ENCODE data around the gene MGAM2.

MGAM2 gene

DNA sequence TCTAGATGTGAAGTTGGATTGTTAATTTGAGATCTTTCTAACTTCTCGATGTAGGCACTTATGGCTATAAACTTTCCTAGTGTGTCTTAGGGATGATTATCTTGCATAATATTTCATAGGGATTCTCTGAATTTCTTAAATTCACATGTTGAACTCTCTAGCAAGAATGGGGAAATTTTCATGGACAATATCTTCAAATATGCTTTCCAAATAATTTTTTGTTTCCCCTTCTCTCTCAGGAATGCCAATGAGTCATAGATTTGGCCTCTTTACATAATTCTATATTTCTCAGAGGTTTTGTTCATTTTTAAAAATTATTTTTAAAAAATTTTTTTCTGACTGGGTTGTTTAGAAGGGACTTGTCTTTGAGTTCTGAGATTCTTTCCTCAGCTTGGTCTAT is 68.9 kb downstream of the MGAM2 start:
- no peaks in the 10 kb centered on the region for H3K27me3 ChIP-seq (ENCODE audit: control insufficient read depth in 1 of 2, insufficient read depth in 2 of 2, low read length in 2 of 2)
- H3K4me1 ChIP-seq (ENCODE audit: insufficient read depth, low read length), result no peaks in the 10 kb centered on the region

DNA sequence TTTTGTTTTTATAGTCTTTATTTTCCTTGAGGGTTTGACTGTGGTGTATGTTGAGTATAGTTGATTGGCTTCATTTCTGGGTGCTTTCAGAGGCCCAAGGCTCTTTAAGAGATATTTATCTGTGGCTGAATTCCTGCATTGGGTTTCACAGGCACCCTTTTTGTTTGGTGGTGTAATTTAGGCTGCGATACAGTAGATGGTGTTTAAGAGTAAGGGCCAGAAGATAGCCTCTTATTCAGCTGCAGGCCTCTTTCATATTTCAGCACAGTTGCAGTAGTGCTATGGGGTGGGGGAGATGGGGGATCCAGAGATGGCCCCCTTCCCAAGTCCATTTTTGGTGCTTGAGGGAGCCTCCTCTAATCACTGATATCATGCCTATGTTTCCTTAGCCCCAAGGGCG is 69.7 kb downstream of the MGAM2 start:
- no peaks in the 10 kb centered on the region for H3K36me3 ChIP-seq (ENCODE audit: insufficient read depth, low read length)
- H3K27me3 ChIP-seq (ENCODE audit: control insufficient read depth in 1 of 2, insufficient read depth in 2 of 2, low read length in 2 of 2), result no peaks in the 10 kb centered on the region
- H3K4me1 ChIP-seq (ENCODE audit: insufficient read depth, low read length), result no peaks in the 10 kb centered on the region
- no peak overlapping the region for H3K4me3 ChIP-seq (ENCODE audit: low read depth in 1 of 2, low read length in 2 of 2)
- no peak overlapping the region for H3K27ac ChIP-seq (ENCODE audit: low read depth, low read length)
- no peaks in the 10 kb centered on the region for H3K9me3 ChIP-seq (ENCODE audit: low read length)
- no peak overlapping the region for H3K9ac ChIP-seq (ENCODE audit: low read length)

More for the DNA sequence above, 68.9 kb downstream of the MGAM2 start:
- Histone ChIP-seq H3K27ac (ENCODE audit: low read depth, low read length) (no peak overlapping the region), H3K9me3 (ENCODE audit: low read length) (no peaks in the 10 kb centered on the region), H3K4me3 (ENCODE audit: low read depth in 1 of 2, low read length in 2 of 2) (no peak overlapping the region), H3K36me3 (ENCODE audit: insufficient read depth, low read length) (no peaks in the 10 kb centered on the region), H3K9ac (ENCODE audit: low read length) (no peak overlapping the region)

DNA sequence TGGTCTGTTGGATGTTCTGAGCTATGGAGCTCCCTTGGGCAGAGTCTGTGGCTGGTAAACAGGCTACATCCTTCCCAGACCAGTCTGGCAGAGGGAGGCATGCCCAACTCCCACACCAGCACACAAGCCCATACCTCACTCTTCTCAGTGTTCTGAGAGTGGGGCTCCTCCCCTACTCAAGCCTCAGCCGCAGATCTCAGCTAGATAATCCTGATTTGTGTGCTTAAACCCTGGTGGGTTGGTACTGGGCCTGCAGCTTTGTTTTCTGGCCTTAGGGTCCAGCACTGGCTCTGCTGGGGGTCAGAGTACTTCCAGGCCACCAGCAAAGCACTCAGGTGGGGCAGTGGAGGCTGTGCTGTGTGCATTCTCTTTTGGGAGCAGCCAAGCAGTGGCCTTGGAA is 70.4 kb downstream of the MGAM2 start:
- H3K9ac ChIP-seq (ENCODE audit: low read length), result no peak overlapping the region
- no peak overlapping the region for H3K4me3 ChIP-seq (ENCODE audit: low read depth in 1 of 2, low read length in 2 of 2)
- H3K36me3 ChIP-seq (ENCODE audit: insufficient read depth, low read length), result no peaks in the 10 kb centered on the region
- no peak overlapping the region for H3K27ac ChIP-seq (ENCODE audit: low read depth, low read length)
- no peaks in the 10 kb centered on the region for H3K4me1 ChIP-seq (ENCODE audit: insufficient read depth, low read length)
- no peaks in the 10 kb centered on the region for H3K27me3 ChIP-seq (ENCODE audit: control insufficient read depth in 1 of 2, insufficient read depth in 2 of 2, low read length in 2 of 2)
- no peaks in the 10 kb centered on the region for H3K9me3 ChIP-seq (ENCODE audit: low read length)

DNA sequence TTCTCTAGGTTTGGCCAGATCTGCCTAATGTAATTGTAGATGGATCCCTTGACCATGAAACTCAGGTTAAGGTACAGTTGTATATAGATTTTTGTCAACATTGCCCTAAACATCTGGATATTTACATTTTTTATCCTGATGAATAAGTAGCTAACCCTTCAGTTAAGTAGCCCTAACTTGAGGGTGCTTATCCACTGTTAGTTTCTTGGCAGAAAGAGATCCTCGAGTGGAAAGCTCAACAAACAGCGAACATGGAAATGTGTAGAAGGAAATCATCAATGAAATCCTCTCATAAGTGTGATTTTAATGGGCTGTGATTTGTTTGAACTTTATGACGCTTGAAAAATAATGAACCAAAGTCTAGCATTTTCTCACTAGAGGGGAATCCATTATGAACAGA is 73.6 kb downstream of the MGAM2 start:
- no peaks in the 10 kb centered on the region for H3K27me3 ChIP-seq (ENCODE audit: control insufficient read depth in 1 of 2, insufficient read depth in 2 of 2, low read length in 2 of 2)
- H3K4me3 ChIP-seq (ENCODE audit: low read depth in 1 of 2, low read length in 2 of 2), result no peak overlapping the region
- H3K9me3 ChIP-seq (ENCODE audit: low read length), result no peaks in the 10 kb centered on the region
- H3K27ac ChIP-seq (ENCODE audit: low read depth, low read length), result no peak overlapping the region
- no peaks in the 10 kb centered on the region for H3K4me1 ChIP-seq (ENCODE audit: insufficient read depth, low read length)
- H3K36me3 ChIP-seq (ENCODE audit: insufficient read depth, low read length), result no peaks in the 10 kb centered on the region
- no peak overlapping the region for H3K9ac ChIP-seq (ENCODE audit: low read length)

DNA sequence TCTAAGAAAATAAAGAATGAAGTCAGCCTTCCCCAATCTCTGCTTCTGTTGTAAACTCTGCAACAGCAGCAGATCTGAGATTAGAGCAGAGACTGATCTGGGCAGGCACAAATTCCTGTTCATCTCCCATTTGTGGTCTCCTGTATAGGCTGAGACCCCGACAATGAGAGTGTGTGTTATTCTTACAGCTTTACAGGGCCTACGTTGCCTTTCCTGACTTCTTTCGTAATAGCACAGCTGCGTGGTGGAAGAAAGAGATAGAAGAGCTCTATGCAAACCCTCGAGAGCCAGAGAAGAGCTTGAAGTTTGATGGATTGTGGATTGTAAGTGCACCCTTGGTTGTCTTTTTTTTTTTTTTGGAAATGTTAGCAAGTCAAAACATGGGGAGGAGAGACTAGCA is 74.3 kb downstream of the MGAM2 start:
- H3K4me3 ChIP-seq (ENCODE audit: low read depth in 1 of 2, low read length in 2 of 2), result no peak overlapping the region
- no peak overlapping the region for H3K9ac ChIP-seq (ENCODE audit: low read length)
- no peak overlapping the region for H3K27ac ChIP-seq (ENCODE audit: low read depth, low read length)
- no peaks in the 10 kb centered on the region for H3K36me3 ChIP-seq (ENCODE audit: insufficient read depth, low read length)
- H3K9me3 ChIP-seq (ENCODE audit: low read length), result no peaks in the 10 kb centered on the region
- H3K27me3 ChIP-seq (ENCODE audit: control insufficient read depth in 1 of 2, insufficient read depth in 2 of 2, low read length in 2 of 2), result no peaks in the 10 kb centered on the region
- no peaks in the 10 kb centered on the region for H3K4me1 ChIP-seq (ENCODE audit: insufficient read depth, low read length)

DNA sequence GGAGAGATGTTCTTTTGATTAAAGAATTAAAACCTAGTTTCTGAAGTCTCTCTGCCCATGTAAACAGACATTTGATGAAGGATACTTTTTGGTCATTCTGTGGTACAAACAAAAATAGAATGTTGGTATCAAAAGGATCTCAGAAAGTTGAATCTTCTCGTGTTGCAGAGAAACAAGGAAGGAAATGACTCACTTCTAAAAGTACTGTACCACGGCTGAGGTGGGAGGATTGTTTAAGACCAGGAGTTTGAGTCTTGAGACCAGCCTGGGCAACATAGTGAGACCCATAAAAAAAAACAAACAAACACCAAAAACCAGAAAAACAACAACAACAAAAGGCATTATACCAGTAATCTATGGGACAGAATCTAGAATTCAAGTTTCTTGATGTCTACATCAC is 76.6 kb downstream of the MGAM2 start:
- no peaks in the 10 kb centered on the region for H3K36me3 ChIP-seq (ENCODE audit: insufficient read depth, low read length)
- H3K9ac ChIP-seq (ENCODE audit: low read length), result no peak overlapping the region
- H3K27me3 ChIP-seq (ENCODE audit: control insufficient read depth in 1 of 2, insufficient read depth in 2 of 2, low read length in 2 of 2), result no peaks in the 10 kb centered on the region
- no peaks in the 10 kb centered on the region for H3K9me3 ChIP-seq (ENCODE audit: low read length)
- H3K4me1 ChIP-seq (ENCODE audit: insufficient read depth, low read length), result no peaks in the 10 kb centered on the region
- H3K27ac ChIP-seq (ENCODE audit: low read depth, low read length), result no peak overlapping the region
- no peak overlapping the region for H3K4me3 ChIP-seq (ENCODE audit: low read depth in 1 of 2, low read length in 2 of 2)

DNA sequence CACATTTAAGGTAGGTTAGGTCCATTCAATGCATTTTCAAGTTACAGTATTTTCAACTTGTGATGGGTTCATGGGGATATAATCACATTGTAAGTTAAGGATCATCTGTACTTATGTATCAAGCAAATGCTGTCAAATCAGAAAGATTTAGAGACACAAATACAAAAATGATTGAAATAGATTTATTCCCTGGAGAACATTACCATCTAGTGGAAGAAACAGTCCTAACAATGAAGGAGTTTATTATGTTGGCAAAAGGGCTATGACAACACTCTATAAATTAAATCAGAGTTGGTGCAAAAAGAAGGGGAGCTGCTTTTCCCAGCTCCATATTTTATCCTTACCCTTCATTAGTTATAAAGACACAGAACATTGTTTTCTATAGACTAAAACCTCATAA is 77.3 kb downstream of the MGAM2 start:
- no peak overlapping the region for H3K9ac ChIP-seq (ENCODE audit: low read length)
- H3K4me3 ChIP-seq (ENCODE audit: low read depth in 1 of 2, low read length in 2 of 2), result no peak overlapping the region
- no peaks in the 10 kb centered on the region for H3K36me3 ChIP-seq (ENCODE audit: insufficient read depth, low read length)
- no peaks in the 10 kb centered on the region for H3K27me3 ChIP-seq (ENCODE audit: control insufficient read depth in 1 of 2, insufficient read depth in 2 of 2, low read length in 2 of 2)
- no peaks in the 10 kb centered on the region for H3K4me1 ChIP-seq (ENCODE audit: insufficient read depth, low read length)
- no peaks in the 10 kb centered on the region for H3K9me3 ChIP-seq (ENCODE audit: low read length)
- no peak overlapping the region for H3K27ac ChIP-seq (ENCODE audit: low read depth, low read length)

DNA sequence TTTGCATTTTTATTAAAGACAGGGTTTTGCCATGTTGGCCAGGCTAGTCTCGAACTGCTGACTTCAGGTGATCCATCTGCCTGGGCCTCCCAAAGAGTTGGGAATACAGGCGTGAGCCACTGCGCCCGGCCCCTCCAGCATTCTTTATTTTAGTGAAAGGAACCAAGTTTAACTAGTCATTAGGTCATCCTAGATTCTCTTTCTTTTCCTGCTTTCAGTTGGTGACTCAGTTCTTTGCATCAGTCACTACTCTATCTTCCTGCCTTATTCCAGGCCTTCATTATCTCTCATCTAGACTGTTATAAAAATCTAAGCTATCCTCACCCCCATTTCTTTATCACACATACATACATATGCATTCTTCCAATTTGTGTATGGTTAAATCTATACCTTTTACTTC is 82.7 kb downstream of the MGAM2 start:
- H3K27ac ChIP-seq (ENCODE audit: low read depth, low read length), result no peak overlapping the region
- no peaks in the 10 kb centered on the region for H3K27me3 ChIP-seq (ENCODE audit: control insufficient read depth in 1 of 2, insufficient read depth in 2 of 2, low read length in 2 of 2)
- no peak overlapping the region for H3K9ac ChIP-seq (ENCODE audit: low read length)
- no peak overlapping the region for H3K4me3 ChIP-seq (ENCODE audit: low read depth in 1 of 2, low read length in 2 of 2)
- H3K4me1 ChIP-seq (ENCODE audit: insufficient read depth, low read length), result no peaks in the 10 kb centered on the region
- H3K9me3 ChIP-seq (ENCODE audit: low read length), result no peaks in the 10 kb centered on the region
- H3K36me3 ChIP-seq (ENCODE audit: insufficient read depth, low read length), result no peaks in the 10 kb centered on the region

DNA sequence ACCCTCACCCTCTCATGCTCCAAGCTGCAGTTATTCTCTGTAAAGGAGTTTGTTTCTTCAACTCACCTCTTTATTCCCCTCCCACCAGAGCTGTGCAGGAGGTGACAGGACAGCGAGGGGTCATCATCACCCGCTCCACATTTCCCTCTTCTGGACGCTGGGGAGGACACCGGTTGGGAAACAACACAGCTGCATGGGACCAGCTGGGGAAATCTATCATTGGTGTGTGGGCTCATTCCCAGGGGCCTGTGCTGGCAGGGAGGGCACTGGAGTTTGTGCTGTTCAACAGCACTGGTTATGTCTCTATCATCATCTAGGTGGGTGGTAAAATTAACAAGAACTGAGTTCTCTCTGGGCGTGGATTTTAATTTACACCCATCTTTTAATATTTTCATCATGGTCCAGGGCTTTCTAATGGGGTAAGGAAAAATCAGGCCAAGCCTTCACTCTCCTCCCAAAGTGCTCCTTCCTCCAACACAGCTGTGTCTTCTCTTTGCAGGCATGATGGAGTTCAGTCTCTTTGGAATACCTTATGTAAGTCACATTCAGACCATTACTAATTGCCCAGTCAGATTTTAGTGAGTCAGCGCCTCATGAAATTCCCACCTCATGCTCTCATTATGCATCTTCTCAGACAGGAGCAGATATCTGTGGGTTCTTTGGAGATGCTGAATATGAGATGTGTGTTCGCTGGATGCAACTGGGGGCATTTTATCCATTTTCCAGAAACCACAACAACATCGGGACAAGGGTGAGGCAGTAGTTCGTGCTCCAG is 84.7 kb downstream of the MGAM2 start:
- no peaks in the 10 kb centered on the region for H3K36me3 ChIP-seq (ENCODE audit: insufficient read depth, low read length)
- no peaks in the 10 kb centered on the region for H3K9me3 ChIP-seq (ENCODE audit: low read length)
- H3K4me1 ChIP-seq (ENCODE audit: insufficient read depth, low read length), result no peaks in the 10 kb centered on the region
- no peak overlapping the region for H3K4me3 ChIP-seq (ENCODE audit: low read depth in 1 of 2, low read length in 2 of 2)
- H3K9ac ChIP-seq (ENCODE audit: low read length), result no peak overlapping the region
- no peaks in the 10 kb centered on the region for H3K27me3 ChIP-seq (ENCODE audit: control insufficient read depth in 1 of 2, insufficient read depth in 2 of 2, low read length in 2 of 2)
- no peak overlapping the region for H3K27ac ChIP-seq (ENCODE audit: low read depth, low read length)

DNA sequence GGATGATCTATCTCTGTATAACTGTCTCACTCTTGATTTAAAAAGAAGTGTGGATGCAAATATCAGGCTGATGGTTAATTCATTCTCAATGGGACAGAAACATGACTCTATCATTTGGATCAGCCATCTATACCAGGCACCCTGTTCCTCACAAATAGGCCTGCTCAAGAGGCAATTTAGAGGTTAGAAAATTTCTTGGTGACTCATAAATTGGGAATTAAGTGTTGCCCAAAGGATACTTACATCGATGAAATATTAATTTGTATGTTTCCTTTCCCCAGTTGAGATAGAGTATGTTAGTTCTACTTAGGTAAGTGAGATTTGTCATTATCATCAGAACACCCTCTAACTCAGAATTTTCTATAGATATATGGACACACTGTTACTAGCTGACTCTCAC is 88.7 kb downstream of the MGAM2 start:
- H3K4me3 ChIP-seq (ENCODE audit: low read depth in 1 of 2, low read length in 2 of 2), result no peak overlapping the region
- no peaks in the 10 kb centered on the region for H3K4me1 ChIP-seq (ENCODE audit: insufficient read depth, low read length)

DNA sequence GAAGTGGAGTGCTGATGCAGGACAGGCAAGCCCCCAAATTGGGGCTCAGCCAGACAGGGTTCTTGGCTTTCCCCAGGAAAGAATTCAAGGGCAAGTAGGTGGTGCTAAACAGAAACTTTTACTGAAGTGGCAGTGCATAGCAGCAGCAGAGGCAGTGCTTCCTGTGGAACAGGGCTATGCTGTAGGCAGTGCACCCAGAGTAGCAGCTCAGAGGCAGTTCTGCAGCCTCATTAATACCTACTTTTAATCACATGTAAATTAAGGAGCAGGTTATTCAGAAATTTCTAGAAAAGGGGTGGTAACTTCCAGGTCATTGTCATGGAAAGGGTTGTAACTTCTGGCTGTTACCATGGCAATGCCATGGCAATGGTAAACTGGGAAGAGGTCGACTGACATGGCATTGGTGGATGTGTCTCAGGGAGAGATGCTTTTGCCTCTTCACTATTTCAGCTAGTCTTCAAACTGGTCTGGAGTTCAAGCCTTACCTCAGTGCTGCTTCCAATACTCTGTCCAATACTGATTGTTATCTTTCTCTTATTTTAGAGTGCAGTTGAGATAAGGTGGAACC is 117.1 kb downstream of the MGAM2 start:
- no peak overlapping the region for H3K9ac ChIP-seq (ENCODE audit: low read length)
- H3K27me3 ChIP-seq (ENCODE audit: control insufficient read depth in 1 of 2, insufficient read depth in 2 of 2, low read length in 2 of 2), result no peaks in the 10 kb centered on the region
- H3K9me3 ChIP-seq (ENCODE audit: low read length), result no peaks in the 10 kb centered on the region
- no peaks in the 10 kb centered on the region for H3K4me1 ChIP-seq (ENCODE audit: insufficient read depth, low read length)
- no peak overlapping the region for H3K4me3 ChIP-seq (ENCODE audit: low read depth in 1 of 2, low read length in 2 of 2)
- no peaks in the 10 kb centered on the region for H3K36me3 ChIP-seq (ENCODE audit: insufficient read depth, low read length)
- no peak overlapping the region for H3K27ac ChIP-seq (ENCODE audit: low read depth, low read length)

More for the DNA sequence above, 88.7 kb downstream of the MGAM2 start:
- Histone ChIP-seq H3K9ac (ENCODE audit: low read length) (no peak overlapping the region), H3K36me3 (ENCODE audit: insufficient read depth, low read length) (no peaks in the 10 kb centered on the region), H3K27ac (ENCODE audit: low read depth, low read length) (no peak overlapping the region), H3K9me3 (ENCODE audit: low read length) (no peaks in the 10 kb centered on the region), H3K27me3 (ENCODE audit: control insufficient read depth in 1 of 2, insufficient read depth in 2 of 2, low read length in 2 of 2) (no peaks in the 10 kb centered on the region)

DNA sequence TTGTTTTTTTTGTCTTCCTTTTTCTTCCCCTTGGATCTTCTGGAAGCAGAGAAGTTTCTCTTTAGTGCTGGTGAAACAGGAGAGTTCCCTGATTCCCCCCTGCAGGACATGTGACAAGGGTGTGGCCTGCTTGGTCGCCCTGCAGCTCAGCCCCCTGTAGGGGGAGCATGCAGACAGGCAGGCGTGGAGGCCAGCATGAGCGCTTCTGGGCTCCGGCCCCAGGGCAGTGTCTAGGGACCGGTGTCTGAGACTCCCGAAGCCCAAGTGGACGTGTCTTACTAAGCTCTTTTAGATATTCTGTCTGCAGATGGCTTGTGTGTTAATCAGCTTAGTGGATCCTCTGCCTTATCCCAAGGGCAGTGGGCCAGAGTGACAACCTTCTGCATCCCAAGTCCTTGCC is 120.2 kb downstream of the MGAM2 start:
- Histone ChIP-seq H3K9ac (ENCODE audit: low read length) (no peak overlapping the region), H3K9me3 (ENCODE audit: low read length) (no peaks in the 10 kb centered on the region), H3K36me3 (ENCODE audit: insufficient read depth, low read length) (no peaks in the 10 kb centered on the region), H3K4me3 (ENCODE audit: low read depth in 1 of 2, low read length in 2 of 2) (no peak overlapping the region), H3K4me1 (ENCODE audit: insufficient read depth, low read length) (no peaks in the 10 kb centered on the region), H3K27ac (ENCODE audit: low read depth, low read length) (no peak overlapping the region), H3K27me3 (ENCODE audit: control insufficient read depth in 1 of 2, insufficient read depth in 2 of 2, low read length in 2 of 2) (no peaks in the 10 kb centered on the region)
